Brain microvascular endothelial cell (primary cell): ENCODE data around the gene ZNF836.
A peak's percentile ranks its signal among the peaks of the same experiment; 100 is the strongest.

ENCODE experiments used
- DNase-seq: peaks from one replicate; pipeline ENCODE4 v3.0.0-alpha.2; 2020
- H3K27ac ChIP-seq: fragments of 250-450 bp; sonication (Bioruptor Pico); 2 replicates; pipeline ENCODE4 v1.5.1; 2020; ENCODE audit warnings: mild to moderate bottlenecking, moderate library complexity
- H3K27me3 ChIP-seq: fragments of 250-450 bp; sonication (Bioruptor Pico); replicated peaks from 2 replicates; pipeline ENCODE4 v1.5.1; 2020; ENCODE audit warnings: mild to moderate bottlenecking
- H3K36me3 ChIP-seq: fragments of 250-450 bp; sonication (Bioruptor Pico); replicated peaks from 2 replicates; pipeline ENCODE4 v1.5.1; 2020; ENCODE audit warnings: mild to moderate bottlenecking
- H3K4me3 ChIP-seq: 2 replicates; pipeline ENCODE4 v1.5.1; 2011; ENCODE audit warnings: low read depth, mild to moderate bottlenecking, control low read depth, low read length, moderate library complexity
- CTCF ChIP-seq: IDR thresholded peaks from 2 replicates; pipeline ENCODE4 v1.5.1; 2011; ENCODE audit warnings: low read depth, mild to moderate bottlenecking, moderate library complexity, low read length, control low read depth, inconsistent platforms; ENCODE audit errors: missing control alignments
- in situ Hi-C: cut with HindIII; loops from 2 replicates; pipeline ENCODE4 v1.10.0; 2017; ENCODE audit warnings: low sequenced_read_pairs, low pct_ligation_motif_present

Gene ZNF836

GRCh38 chr19:52171321-52172169 is at the start of gene ZNF836:
ZNF836 (minus strand) TSS chr19:52171621; CDS start chr19:52168072, 3,549 bp downstream.
- H3K36me3 ChIP-seq, result peaks cover 4% of the 10 kb centered on the region
- in situ Hi-C loops, result no loop called here
- H3K4me3 ChIP-seq, result peak within 1 kb of the TSS; percentile 93
- H3K27ac ChIP-seq, result no peak within 1 kb of the TSS
- no peak for TF ChIP-seq CTCF
- H3K27me3 ChIP-seq, result no peaks in the 10 kb centered on the region
- peak; percentile 42 for DNase-seq

GRCh38 chr19:52221031-52221430 is 49.6 kb upstream of the ZNF836 start:
- H3K4me3 ChIP-seq, result no peak overlapping the region
- in situ Hi-C loops, result no loop called here
- peaks cover 94% of the 10 kb centered on the region for H3K36me3 ChIP-seq
- no peak for DNase-seq
- no peaks in the 10 kb centered on the region for H3K27me3 ChIP-seq
- no peak overlapping the region for H3K27ac ChIP-seq
- TF ChIP-seq CTCF, result no peak

- no peak for TF ChIP-seq CTCF
- Histone ChIP-seq H3K36me3 (peaks cover 99% of the 10 kb centered on the region), H3K4me3 (no peak overlapping the region), H3K27me3 (no peaks in the 10 kb centered on the region), H3K27ac (no peak overlapping the region)
- no peak for DNase-seq
- in situ Hi-C loops, result no loop called here
Observed at GRCh38 chr19:52219611-52220010, 48.2 kb upstream of the ZNF836 start.

GRCh38 chr19:52217576-52217975 is 46.2 kb upstream of the ZNF836 start:
- Histone ChIP-seq H3K4me3 (no peak overlapping the region), H3K27me3 (no peaks in the 10 kb centered on the region), H3K36me3 (peaks cover 97% of the 10 kb centered on the region), H3K27ac (no peak overlapping the region)
- DNase-seq, result no peak
- TF ChIP-seq CTCF, result no peak
- in situ Hi-C loops, result no loop called here

- Histone ChIP-seq H3K4me3 (no peak overlapping the region), H3K27ac (no peak overlapping the region), H3K36me3 (peaks cover 97% of the 10 kb centered on the region), H3K27me3 (no peaks in the 10 kb centered on the region)
- TF ChIP-seq CTCF, result no peak
- no peak for DNase-seq
- in situ Hi-C loops, result no loop called here
Observed at GRCh38 chr19:52216401-52216800, 45.0 kb upstream of the ZNF836 start.
